ENCODE measurements around the gene FAM53B. TPM values are rescaled to one million over a fixed set of nuclear protein-coding genes. Genes with fewer than 3 reads are reported as not detected.
A peak's percentile ranks its signal among the peaks of the same experiment; 100 is the strongest.

The FAM53B gene
- total RNA-seq, 2 donors from 2014 or later: 19.3 to 22.6 TPM

- H3K9ac ChIP-seq (ENCODE audit: extremely low read depth, low read length, poor library complexity, severe bottlenecking): no peak overlapping the region
- Mint-ChIP-seq H3K4me3 (no peak overlapping the region), H3K27me3 (ENCODE audit: insufficient read depth) (no peaks in the 10 kb centered on the region), H3K36me3 (ENCODE audit: low read depth) (peaks cover 3% of the 10 kb centered on the region), H3K4me1 (peaks cover 12% of the 10 kb centered on the region), H3K9me3 (no peaks in the 10 kb centered on the region), H3K27ac (peak overlapping the region; percentile 32)
- no peak overlapping the region for H3K27ac ChIP-seq (ENCODE audit: low read depth, low read length)
- DNase-seq: no peak
- H3K4me3 ChIP-seq (ENCODE audit: low read length): no peak overlapping the region
- peaks cover 3% of the 10 kb centered on the region for H3K4me1 ChIP-seq (ENCODE audit: control insufficient read depth, insufficient read depth, low read length)
- TF ChIP-seq CTCF (conservative IDR thresholded peaks at IDR 0.05): no peak
- 90 to 91% methylated on average over 12 of the region's 12 CpGs for WGBS, 2 experiments (ENCODE audit: insufficient coverage in 1 of 2, insufficient read length in 1 of 2)
- H3K9me3 ChIP-seq (ENCODE audit: control insufficient read depth, low read length): no peaks in the 10 kb centered on the region
- H3K27me3 ChIP-seq (ENCODE audit: control insufficient read depth, insufficient read depth, low read length, poor library complexity, severe bottlenecking): no peaks in the 10 kb centered on the region
- H3K36me3 ChIP-seq (ENCODE audit: control insufficient read depth, insufficient read depth, low read length): peaks cover 15% of the 10 kb centered on the region
These were observed 55.1 kb downstream of the FAM53B start for GRCh38 chr10:124688889-124689670.

DNA sequence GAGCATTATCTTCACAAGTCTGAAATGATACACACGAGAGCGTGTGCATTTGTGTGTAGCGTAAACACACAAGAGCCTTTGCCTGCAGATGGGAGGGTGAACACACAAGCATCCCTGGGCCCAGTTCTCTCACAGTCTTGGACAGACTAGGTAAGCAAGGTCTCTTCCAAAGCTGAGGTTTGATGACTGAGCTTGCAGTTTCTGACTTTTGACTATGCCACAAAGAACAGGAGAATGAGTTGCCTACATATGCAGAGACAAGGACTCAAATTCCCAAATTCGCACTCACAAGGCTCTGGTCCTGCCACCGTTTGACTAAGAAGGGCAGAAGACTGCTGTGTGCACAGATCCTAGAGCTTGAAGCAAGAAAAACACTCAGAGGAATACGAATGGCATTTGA, 55.8 kb downstream of the FAM53B start:
- peak overlapping the region; percentile 14 for H3K27ac Mint-ChIP-seq
- H3K27ac ChIP-seq (ENCODE audit: low read depth, low read length): no peak overlapping the region
- H3K4me3 ChIP-seq (ENCODE audit: low read length): no peak overlapping the region
- H3K9me3 Mint-ChIP-seq: no peaks in the 10 kb centered on the region
- H3K36me3 Mint-ChIP-seq (ENCODE audit: low read depth): peaks cover 3% of the 10 kb centered on the region
- H3K36me3 ChIP-seq (ENCODE audit: control insufficient read depth, insufficient read depth, low read length): peaks cover 15% of the 10 kb centered on the region
- TF ChIP-seq CTCF (conservative IDR thresholded peaks at IDR 0.05): no peak
- no peaks in the 10 kb centered on the region for H3K27me3 ChIP-seq (ENCODE audit: control insufficient read depth, insufficient read depth, low read length, poor library complexity, severe bottlenecking)
- no peak overlapping the region for H3K4me3 Mint-ChIP-seq
- H3K27me3 Mint-ChIP-seq (ENCODE audit: insufficient read depth): no peaks in the 10 kb centered on the region
- no peaks in the 10 kb centered on the region for H3K9me3 ChIP-seq (ENCODE audit: control insufficient read depth, low read length)
- DNase-seq: no peak
- peaks cover 12% of the 10 kb centered on the region for H3K4me1 Mint-ChIP-seq
- WGBS, 2 experiments (ENCODE audit: insufficient coverage in 1 of 2, insufficient read length in 1 of 2): 93 to 98% methylated on average over 6 of the region's 6 CpGs
- peaks cover 3% of the 10 kb centered on the region for H3K4me1 ChIP-seq (ENCODE audit: control insufficient read depth, insufficient read depth, low read length)
- H3K9ac ChIP-seq (ENCODE audit: extremely low read depth, low read length, poor library complexity, severe bottlenecking): no peak overlapping the region

DNA sequence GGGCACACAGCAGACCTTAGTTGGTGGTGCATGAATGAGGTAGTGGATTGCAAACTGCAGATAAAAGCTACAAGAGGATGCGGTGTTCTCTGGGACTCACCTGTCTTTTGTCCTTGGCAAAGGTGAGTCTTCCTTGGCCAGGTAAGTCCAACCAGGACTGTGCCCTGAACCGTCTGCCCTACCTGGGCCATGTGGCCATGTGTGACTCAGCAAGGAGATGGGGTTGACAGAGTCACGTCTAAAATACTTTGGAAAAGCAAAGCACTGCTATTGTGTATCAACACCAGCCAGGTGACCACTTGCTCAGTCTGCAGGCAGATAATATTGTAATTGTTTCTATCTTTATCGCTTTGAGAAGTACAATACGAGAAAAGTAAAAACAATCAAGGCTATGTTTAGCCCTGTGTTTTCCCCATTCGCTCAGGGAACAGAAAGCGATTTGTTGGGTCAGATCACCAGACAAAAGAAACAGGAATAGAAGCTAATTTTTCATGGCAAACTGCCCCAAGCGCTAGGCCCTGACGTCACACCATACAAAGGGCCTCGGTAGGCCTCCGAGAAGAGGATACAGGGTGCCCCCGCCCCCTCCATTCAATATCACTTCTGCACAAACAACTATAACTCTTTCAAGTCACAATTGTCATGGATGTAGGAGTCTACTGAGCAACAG, 57.3 kb downstream of the FAM53B start:
- 95 to 98% methylated on average over 10 to 12 of the region's 12 CpGs for WGBS, 2 experiments (ENCODE audit: insufficient coverage in 1 of 2, insufficient read length in 1 of 2)
- Histone ChIP-seq H3K27ac (ENCODE audit: low read depth, low read length) (no peak overlapping the region), H3K9ac (ENCODE audit: extremely low read depth, low read length, poor library complexity, severe bottlenecking) (no peak overlapping the region), H3K4me3 (ENCODE audit: low read length) (no peak overlapping the region), H3K36me3 (ENCODE audit: control insufficient read depth, insufficient read depth, low read length) (peaks cover 20% of the 10 kb centered on the region), H3K27me3 (ENCODE audit: control insufficient read depth, insufficient read depth, low read length, poor library complexity, severe bottlenecking) (no peaks in the 10 kb centered on the region), H3K4me1 (ENCODE audit: control insufficient read depth, insufficient read depth, low read length) (peaks cover 3% of the 10 kb centered on the region), H3K9me3 (ENCODE audit: control insufficient read depth, low read length) (no peaks in the 10 kb centered on the region)
- Mint-ChIP-seq H3K4me3 (no peak overlapping the region), H3K4me1 (peaks cover 9% of the 10 kb centered on the region), H3K36me3 (ENCODE audit: low read depth) (peaks cover 3% of the 10 kb centered on the region), H3K27me3 (ENCODE audit: insufficient read depth) (no peaks in the 10 kb centered on the region), H3K27ac (peak overlapping the region; percentile 68), H3K9me3 (no peaks in the 10 kb centered on the region)
- no peak for TF ChIP-seq CTCF (conservative IDR thresholded peaks at IDR 0.05)
- DNase-seq: no peak
